HEK293T (cell line): ENCODE data around the gene UGDH.

Experiments
- ELF4 ChIP-seq: fragments of 450-650 bp; IDR thresholded peaks from 2 replicates; pipeline ENCODE4 v1.6.1; 2017; ENCODE audit warnings: antibody characterized with exemption
- FOXK2 ChIP-seq: fragments of 450-650 bp; IDR thresholded peaks from 2 replicates; pipeline ENCODE4 v1.6.1; 2016; ENCODE audit warnings: mild to moderate bottlenecking
- FOXM1 ChIP-seq: fragments of 450-650 bp; IDR thresholded peaks from 2 replicates; pipeline ENCODE4 v1.6.1; 2017; ENCODE audit warnings: mild to moderate bottlenecking, borderline replicate concordance
- HDGF ChIP-seq: fragments of 450-650 bp; IDR thresholded peaks from 2 replicates; pipeline ENCODE4 v1.6.1; 2017; ENCODE audit warnings: antibody characterized with exemption, borderline replicate concordance

DNA sequence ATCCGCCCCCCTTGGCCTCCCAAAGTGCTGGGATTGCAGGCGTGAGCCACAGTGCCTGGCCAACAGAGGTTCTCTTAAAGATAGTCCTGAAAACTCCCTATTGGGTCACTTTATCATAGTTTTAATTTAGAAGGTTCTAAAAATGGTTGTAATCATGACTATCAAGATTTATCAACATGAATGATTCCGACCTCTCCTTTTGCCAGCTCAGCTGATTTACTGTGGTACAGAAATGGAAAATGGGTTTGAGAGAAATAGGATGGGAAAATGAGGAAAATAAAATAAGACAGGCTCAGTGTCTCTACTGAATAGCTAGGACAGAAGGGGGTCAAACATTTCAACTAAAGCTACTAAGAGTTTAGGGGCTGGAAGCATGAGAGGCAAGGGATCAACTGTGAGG is 28.2 kb upstream of the UGDH start:
- TF ChIP-seq HDGF, result no peak
- TF ChIP-seq FOXM1, result no peak
- no peak for TF ChIP-seq ELF4
- TF ChIP-seq FOXK2, result no peak
